ENCODE measurements around the gene KYNU. TPM values are rescaled to one million over a fixed set of nuclear protein-coding genes. Genes with fewer than 3 reads are reported as not detected.
"Not testable (repeated sequence)": the region's sequence is repeated elsewhere in the genome, so short reads cannot be mapped to it uniquely, and the experiment has no call there.

The KYNU gene
- total and polyA plus RNA-seq, 3 experiments from 2014 or later, result 0.20 TPM; not detected in 2

- H3K4me3 Mint-ChIP-seq; H3K27ac Mint-ChIP-seq; H3K27ac ChIP-seq (ENCODE audit: low read depth, low read length); POLR2A ChIA-PET; H3K27me3 Mint-ChIP-seq; CTCF ChIA-PET; H3K36me3 Mint-ChIP-seq; H3K4me1 Mint-ChIP-seq; DNase-seq; H3K9me3 Mint-ChIP-seq; H3K9me3 ChIP-seq (ENCODE audit: low read length); H3K4me3 ChIP-seq (ENCODE audit: low read length); H3K27me3 ChIP-seq (ENCODE audit: insufficient read depth, low read length, poor library complexity, severe bottlenecking); H3K4me1 ChIP-seq (ENCODE audit: insufficient read depth, low read length); H3K36me3 ChIP-seq (ENCODE audit: insufficient read depth, low read length): not testable (repeated sequence)
Measured at GRCh38 chr2:142903726-142904125, 26.3 kb downstream of the KYNU start.

GRCh38 chr2:142907653-142908052 is 30.2 kb downstream of the KYNU start:
- ChIA-PET POLR2A (no interaction called here), CTCF (interaction anchor here (0.7 kb wide), 1 partner anchor 8 kb away, joined by 3 read pairs; no protein-coding TSS in a partner anchor)
- H3K27me3 ChIP-seq (ENCODE audit: insufficient read depth, low read length, poor library complexity, severe bottlenecking), result no peaks in the 10 kb centered on the region
- no peaks in the 10 kb centered on the region for H3K36me3 ChIP-seq (ENCODE audit: insufficient read depth, low read length)
- Mint-ChIP-seq H3K9me3 (peaks cover 0 to 3% (median 0%) of the 10 kb centered on the region in 5 donors), H3K4me3 (no peak overlapping the region), H3K36me3 (no peaks in the 10 kb centered on the region), H3K27me3 (peaks cover 2 to 3% of the 10 kb centered on the region in 2 donors), H3K27ac (no peak overlapping the region), H3K4me1 (no peaks in the 10 kb centered on the region)
- H3K9me3 ChIP-seq (ENCODE audit: low read length), result no peaks in the 10 kb centered on the region
- no peaks in the 10 kb centered on the region for H3K4me1 ChIP-seq (ENCODE audit: insufficient read depth, low read length)
- no peak overlapping the region for H3K4me3 ChIP-seq (ENCODE audit: low read length)
- no peak overlapping the region for H3K27ac ChIP-seq (ENCODE audit: low read depth, low read length)
- no peak for DNase-seq

- no peak overlapping the region for H3K4me3 ChIP-seq (ENCODE audit: low read length)
- H3K4me1 ChIP-seq (ENCODE audit: insufficient read depth, low read length), result no peaks in the 10 kb centered on the region
- ChIA-PET CTCF (no interaction called here), POLR2A (no interaction called here)
- Mint-ChIP-seq H3K36me3 (no peaks in the 10 kb centered on the region), H3K9me3 (peaks cover 0 to 3% (median 0%) of the 10 kb centered on the region in 5 donors), H3K27ac (no peak overlapping the region), H3K4me3 (no peak overlapping the region), H3K4me1 (no peaks in the 10 kb centered on the region), H3K27me3 (peaks cover 5 to 14% of the 10 kb centered on the region in 2 donors)
- no peaks in the 10 kb centered on the region for H3K36me3 ChIP-seq (ENCODE audit: insufficient read depth, low read length)
- no peaks in the 10 kb centered on the region for H3K27me3 ChIP-seq (ENCODE audit: insufficient read depth, low read length, poor library complexity, severe bottlenecking)
- H3K27ac ChIP-seq (ENCODE audit: low read depth, low read length), result no peak overlapping the region
- H3K9me3 ChIP-seq (ENCODE audit: low read length), result no peaks in the 10 kb centered on the region
- DNase-seq, result no peak
Measured at GRCh38 chr2:142914507-142915313, 37.2 kb downstream of the KYNU start.

GRCh38 chr2:142915502-142915901 is 38.0 kb downstream of the KYNU start:
- POLR2A ChIA-PET, result no interaction called here

GRCh38 chr2:142918624-142919023 is 41.2 kb downstream of the KYNU start:
- DNase-seq, result no peak
- H3K4me3 Mint-ChIP-seq, result no peak overlapping the region
- no peak overlapping the region for H3K4me3 ChIP-seq (ENCODE audit: low read length)
- peaks cover 0 to 2% (median 0%) of the 10 kb centered on the region in 5 donors for H3K9me3 Mint-ChIP-seq
- POLR2A ChIA-PET, result no interaction called here
- no peaks in the 10 kb centered on the region for H3K36me3 ChIP-seq (ENCODE audit: insufficient read depth, low read length)
- H3K27ac Mint-ChIP-seq, result no peak overlapping the region
- CTCF ChIA-PET, result no interaction called here
- H3K27me3 ChIP-seq (ENCODE audit: insufficient read depth, low read length, poor library complexity, severe bottlenecking), result no peaks in the 10 kb centered on the region
- H3K27me3 Mint-ChIP-seq, result peaks cover 4 to 5% of the 10 kb centered on the region in 2 donors
- no peaks in the 10 kb centered on the region for H3K4me1 Mint-ChIP-seq
- H3K4me1 ChIP-seq (ENCODE audit: insufficient read depth, low read length), result no peaks in the 10 kb centered on the region
- H3K27ac ChIP-seq (ENCODE audit: low read depth, low read length), result no peak overlapping the region
- no peaks in the 10 kb centered on the region for H3K36me3 Mint-ChIP-seq
- no peaks in the 10 kb centered on the region for H3K9me3 ChIP-seq (ENCODE audit: low read length)

More at GRCh38 chr2:142915502-142915901, 38.0 kb downstream of the KYNU start:
- Mint-ChIP-seq H3K27me3 (peaks cover 5 to 14% of the 10 kb centered on the region in 2 donors), H3K4me3 (no peak overlapping the region), H3K9me3 (peaks cover 0 to 3% (median 0%) of the 10 kb centered on the region in 5 donors), H3K27ac (no peak overlapping the region), H3K36me3 (no peaks in the 10 kb centered on the region), H3K4me1 (no peaks in the 10 kb centered on the region)
- Histone ChIP-seq H3K4me3 (ENCODE audit: low read length) (no peak overlapping the region), H3K27ac (ENCODE audit: low read depth, low read length) (no peak overlapping the region), H3K9me3 (ENCODE audit: low read length) (no peaks in the 10 kb centered on the region), H3K27me3 (ENCODE audit: insufficient read depth, low read length, poor library complexity, severe bottlenecking) (no peaks in the 10 kb centered on the region), H3K36me3 (ENCODE audit: insufficient read depth, low read length) (no peaks in the 10 kb centered on the region), H3K4me1 (ENCODE audit: insufficient read depth, low read length) (no peaks in the 10 kb centered on the region)
- CTCF ChIA-PET, result no interaction called here
- DNase-seq, result no peak

GRCh38 chr2:142920571-142920970 is 43.1 kb downstream of the KYNU start:
- H3K27me3 ChIP-seq (ENCODE audit: insufficient read depth, low read length, poor library complexity, severe bottlenecking), result no peaks in the 10 kb centered on the region
- H3K27me3 Mint-ChIP-seq, result peaks cover 2 to 4% of the 10 kb centered on the region in 2 donors
- no peak for DNase-seq
- no peak overlapping the region for H3K27ac ChIP-seq (ENCODE audit: low read depth, low read length)
- no peak overlapping the region for H3K4me3 ChIP-seq (ENCODE audit: low read length)
- H3K4me1 ChIP-seq (ENCODE audit: insufficient read depth, low read length), result no peaks in the 10 kb centered on the region
- ChIA-PET CTCF (no interaction called here), POLR2A (no interaction called here)
- H3K4me1 Mint-ChIP-seq, result no peaks in the 10 kb centered on the region
- no peak overlapping the region for H3K4me3 Mint-ChIP-seq
- no peaks in the 10 kb centered on the region for H3K9me3 ChIP-seq (ENCODE audit: low read length)
- H3K36me3 ChIP-seq (ENCODE audit: insufficient read depth, low read length), result no peaks in the 10 kb centered on the region
- H3K27ac Mint-ChIP-seq, result no peak overlapping the region
- peaks cover 0 to 2% (median 0%) of the 10 kb centered on the region in 5 donors for H3K9me3 Mint-ChIP-seq
- no peaks in the 10 kb centered on the region for H3K36me3 Mint-ChIP-seq

GRCh38 chr2:142926445-142926844 is 49.0 kb downstream of the KYNU start:
- Histone ChIP-seq H3K9me3 (ENCODE audit: low read length) (no peaks in the 10 kb centered on the region), H3K27me3 (ENCODE audit: insufficient read depth, low read length, poor library complexity, severe bottlenecking) (no peaks in the 10 kb centered on the region), H3K36me3 (ENCODE audit: insufficient read depth, low read length) (no peaks in the 10 kb centered on the region), H3K27ac (ENCODE audit: low read depth, low read length) (no peak overlapping the region), H3K4me3 (ENCODE audit: low read length) (no peak overlapping the region), H3K4me1 (ENCODE audit: insufficient read depth, low read length) (no peaks in the 10 kb centered on the region)
- CTCF ChIA-PET, result no interaction called here
- DNase-seq, result no peak
- Mint-ChIP-seq H3K4me1 (no peaks in the 10 kb centered on the region), H3K27me3 (peaks cover 0 to 11% of the 10 kb centered on the region in 2 donors), H3K4me3 (no peak overlapping the region), H3K27ac (no peak overlapping the region), H3K36me3 (no peaks in the 10 kb centered on the region), H3K9me3 (no peaks in the 10 kb centered on the region)
- POLR2A ChIA-PET, result no interaction called here

- no peaks in the 10 kb centered on the region for H3K36me3 Mint-ChIP-seq
- no peak overlapping the region for H3K4me3 Mint-ChIP-seq
- no peaks in the 10 kb centered on the region for H3K4me1 Mint-ChIP-seq
- H3K9me3 ChIP-seq (ENCODE audit: low read length), result no peaks in the 10 kb centered on the region
- peak overlapping the region; percentile 64 for H3K27ac ChIP-seq (ENCODE audit: low read depth, low read length)
- no peaks in the 10 kb centered on the region for H3K27me3 ChIP-seq (ENCODE audit: insufficient read depth, low read length, poor library complexity, severe bottlenecking)
- no peak overlapping the region for H3K4me3 ChIP-seq (ENCODE audit: low read length)
- no peak overlapping the region for H3K27ac Mint-ChIP-seq
- H3K36me3 ChIP-seq (ENCODE audit: insufficient read depth, low read length), result no peaks in the 10 kb centered on the region
- H3K9me3 Mint-ChIP-seq, result no peaks in the 10 kb centered on the region
- POLR2A ChIA-PET, result no interaction called here
- no peaks in the 10 kb centered on the region for H3K4me1 ChIP-seq (ENCODE audit: insufficient read depth, low read length)
- H3K27me3 Mint-ChIP-seq, result peaks cover 0 to 11% of the 10 kb centered on the region in 2 donors
- CTCF ChIA-PET, result no interaction called here
- no peak for DNase-seq
Measured at GRCh38 chr2:142930835-142931398, 53.5 kb downstream of the KYNU start.
